Rectal smooth muscle tissue (tissue), 1 donor: ENCODE measurements around the gene GMDS.
"Not testable (repeated sequence)": the region's sequence is repeated elsewhere in the genome, so short reads cannot be mapped to it uniquely, and the experiment has no call there.

ENCODE experiments used
- H3K27ac ChIP-seq: one replicate; pipeline ENCODE4 v1.7.0; 2013; ENCODE audit warnings: low read depth, low read length, inconsistent platforms
- H3K27me3 ChIP-seq: one replicate; pipeline ENCODE4 v1.7.0; 2013; ENCODE audit warnings: low read length; ENCODE audit not compliant: control insufficient read depth, insufficient read depth
- H3K36me3 ChIP-seq: one replicate; pipeline ENCODE4 v1.7.0; 2013; ENCODE audit warnings: low read length; ENCODE audit not compliant: control insufficient read depth, insufficient read depth
- H3K4me1 ChIP-seq: one replicate; pipeline ENCODE4 v1.7.0; 2013; ENCODE audit warnings: low read length; ENCODE audit not compliant: control insufficient read depth, insufficient read depth
- H3K4me3 ChIP-seq: one replicate; pipeline ENCODE4 v1.7.0; 2013; ENCODE audit warnings: low read length
- H3K9ac ChIP-seq: one replicate; pipeline ENCODE4 v1.7.0; 2013; ENCODE audit warnings: low read length

Gene GMDS

GRCh38 chr6:1756472-1757129 is 488.8 kb downstream of the GMDS start:
- H3K9ac ChIP-seq: no peak overlapping the region
- no peak overlapping the region for H3K4me3 ChIP-seq
- H3K27me3 ChIP-seq: no peaks in the 10 kb centered on the region
- H3K27ac ChIP-seq: no peak overlapping the region
- no peaks in the 10 kb centered on the region for H3K4me1 ChIP-seq
- no peaks in the 10 kb centered on the region for H3K36me3 ChIP-seq

DNA sequence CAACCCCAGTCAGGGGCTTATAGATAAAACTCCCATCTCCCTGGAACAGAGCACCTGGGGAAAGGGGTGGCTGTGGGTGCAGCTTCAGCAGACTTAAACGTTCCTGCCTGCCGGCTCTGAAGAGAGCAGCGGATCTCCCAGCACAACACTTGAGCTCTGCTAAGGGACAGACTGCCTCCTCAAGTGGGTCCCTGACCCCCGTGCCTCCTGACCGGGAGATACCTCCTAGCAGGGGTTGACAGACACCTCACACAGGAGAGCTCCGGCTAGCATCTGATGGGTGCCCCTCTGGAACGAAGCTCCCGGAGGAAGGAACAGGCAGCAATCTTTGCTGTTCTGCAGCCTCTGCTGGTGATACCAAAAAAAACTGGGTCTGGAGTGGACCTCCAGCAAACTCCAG is 494.3 kb downstream of the GMDS start:
- not testable (repeated sequence) for H3K27ac ChIP-seq, H3K36me3 ChIP-seq, H3K4me1 ChIP-seq, H3K4me3 ChIP-seq, H3K9ac ChIP-seq, H3K27me3 ChIP-seq

- Histone ChIP-seq H3K27me3 (no peaks in the 10 kb centered on the region), H3K36me3 (no peaks in the 10 kb centered on the region), H3K4me3 (no peak overlapping the region), H3K27ac (no peak overlapping the region), H3K9ac (no peak overlapping the region), H3K4me1 (no peaks in the 10 kb centered on the region)
Measured at GRCh38 chr6:1749041-1749440, 496.4 kb downstream of the GMDS start.

GRCh38 chr6:1747531-1747930 is 497.9 kb downstream of the GMDS start:
- no peak overlapping the region for H3K4me3 ChIP-seq
- no peak overlapping the region for H3K27ac ChIP-seq
- H3K27me3 ChIP-seq: no peaks in the 10 kb centered on the region
- no peak overlapping the region for H3K9ac ChIP-seq
- H3K4me1 ChIP-seq: no peaks in the 10 kb centered on the region
- H3K36me3 ChIP-seq: no peaks in the 10 kb centered on the region

DNA sequence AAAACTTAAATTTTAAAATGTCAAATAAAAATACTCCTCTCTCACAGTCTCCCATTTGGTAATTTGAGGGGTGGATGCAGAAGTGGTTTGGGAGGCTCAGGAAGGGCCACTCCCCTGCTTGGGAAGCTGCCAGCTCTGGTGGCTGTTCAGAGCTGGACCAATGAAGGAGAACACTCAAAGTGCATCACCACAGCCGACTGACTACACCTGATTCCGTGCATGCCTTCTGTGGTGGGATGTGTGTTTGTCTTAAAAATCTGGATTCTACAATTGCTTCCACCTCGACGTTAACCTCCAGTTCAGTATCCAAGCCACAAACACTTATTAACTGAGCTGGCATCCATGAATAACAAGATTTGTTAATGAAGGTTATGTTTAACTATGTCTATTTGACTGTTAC is 498.4 kb downstream of the GMDS start:
- no peaks in the 10 kb centered on the region for H3K36me3 ChIP-seq
- H3K27me3 ChIP-seq: no peaks in the 10 kb centered on the region
- no peaks in the 10 kb centered on the region for H3K4me1 ChIP-seq
- H3K27ac ChIP-seq: no peak overlapping the region
- no peak overlapping the region for H3K4me3 ChIP-seq
- no peak overlapping the region for H3K9ac ChIP-seq

GRCh38 chr6:1745814-1746213 is 499.6 kb downstream of the GMDS start:
- Histone ChIP-seq H3K27me3 (no peaks in the 10 kb centered on the region), H3K36me3 (no peaks in the 10 kb centered on the region), H3K4me3 (no peak overlapping the region), H3K9ac (no peak overlapping the region), H3K4me1 (no peaks in the 10 kb centered on the region), H3K27ac (no peak overlapping the region)

GRCh38 chr6:1744543-1744942 is 500.9 kb downstream of the GMDS start:
- no peak overlapping the region for H3K9ac ChIP-seq

GRCh38 chr6:1739680-1740079 is 505.7 kb downstream of the GMDS start:
- H3K27ac ChIP-seq: no peak overlapping the region
- H3K36me3 ChIP-seq: no peaks in the 10 kb centered on the region
- no peak overlapping the region for H3K9ac ChIP-seq
- H3K4me3 ChIP-seq: no peak overlapping the region
- no peaks in the 10 kb centered on the region for H3K27me3 ChIP-seq
- H3K4me1 ChIP-seq: no peaks in the 10 kb centered on the region

More at GRCh38 chr6:1744543-1744942, 500.9 kb downstream of the GMDS start:
- H3K27me3 ChIP-seq: no peaks in the 10 kb centered on the region
- no peaks in the 10 kb centered on the region for H3K4me1 ChIP-seq
- H3K4me3 ChIP-seq: no peak overlapping the region
- H3K27ac ChIP-seq: no peak overlapping the region
- H3K36me3 ChIP-seq: no peaks in the 10 kb centered on the region

DNA sequence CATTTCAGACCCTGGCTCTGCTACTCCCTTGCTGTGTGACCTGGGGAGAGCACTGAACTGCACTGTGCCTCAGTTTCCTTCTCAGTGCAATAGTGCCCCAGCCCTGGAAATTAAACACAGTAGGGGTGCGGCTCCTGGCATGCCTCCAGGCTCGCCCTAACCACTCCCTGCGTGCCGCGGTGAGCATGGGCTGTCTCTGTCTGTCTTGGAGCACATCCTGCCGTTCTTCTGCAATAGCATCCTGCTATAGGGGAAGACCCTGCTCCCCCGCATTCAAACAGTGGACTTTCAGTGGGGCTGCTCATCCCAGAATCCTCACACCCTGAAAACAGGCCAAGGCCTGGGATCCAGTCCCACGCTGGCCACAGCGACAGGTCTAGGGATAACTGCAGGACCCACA is 506.2 kb downstream of the GMDS start:
- H3K9ac ChIP-seq: no peak overlapping the region
- no peaks in the 10 kb centered on the region for H3K27me3 ChIP-seq
- H3K4me1 ChIP-seq: no peaks in the 10 kb centered on the region
- no peak overlapping the region for H3K27ac ChIP-seq
- H3K36me3 ChIP-seq: no peaks in the 10 kb centered on the region
- H3K4me3 ChIP-seq: no peak overlapping the region

DNA sequence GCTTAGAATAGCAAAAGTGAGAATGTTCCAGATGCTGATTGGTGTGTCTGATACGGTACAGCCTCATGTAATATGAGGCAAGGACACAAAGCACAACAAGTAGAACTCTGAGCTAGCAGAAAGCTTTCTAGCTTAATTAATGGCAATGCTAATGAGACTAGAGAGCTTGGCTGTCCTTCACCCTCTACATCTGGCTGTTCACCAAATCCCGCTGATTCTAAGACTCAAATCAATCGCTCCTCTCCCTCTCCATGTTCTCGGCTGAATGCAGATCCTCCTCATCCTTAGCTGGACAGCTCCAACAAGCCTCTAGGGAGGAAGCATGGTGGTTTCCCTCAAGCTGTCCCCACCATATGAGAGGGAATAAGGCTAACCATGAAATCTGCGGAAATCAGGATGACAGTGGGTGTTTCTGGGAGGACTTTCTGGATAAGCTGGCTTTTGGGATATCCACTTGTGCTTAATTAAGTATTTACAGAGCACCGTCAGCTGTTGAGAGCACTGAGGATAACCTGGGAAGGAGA is 506.8 kb downstream of the GMDS start:
- Histone ChIP-seq H3K9ac (no peak overlapping the region), H3K4me3 (no peak overlapping the region), H3K36me3 (no peaks in the 10 kb centered on the region), H3K4me1 (no peaks in the 10 kb centered on the region), H3K27me3 (no peaks in the 10 kb centered on the region), H3K27ac (no peak overlapping the region)

DNA sequence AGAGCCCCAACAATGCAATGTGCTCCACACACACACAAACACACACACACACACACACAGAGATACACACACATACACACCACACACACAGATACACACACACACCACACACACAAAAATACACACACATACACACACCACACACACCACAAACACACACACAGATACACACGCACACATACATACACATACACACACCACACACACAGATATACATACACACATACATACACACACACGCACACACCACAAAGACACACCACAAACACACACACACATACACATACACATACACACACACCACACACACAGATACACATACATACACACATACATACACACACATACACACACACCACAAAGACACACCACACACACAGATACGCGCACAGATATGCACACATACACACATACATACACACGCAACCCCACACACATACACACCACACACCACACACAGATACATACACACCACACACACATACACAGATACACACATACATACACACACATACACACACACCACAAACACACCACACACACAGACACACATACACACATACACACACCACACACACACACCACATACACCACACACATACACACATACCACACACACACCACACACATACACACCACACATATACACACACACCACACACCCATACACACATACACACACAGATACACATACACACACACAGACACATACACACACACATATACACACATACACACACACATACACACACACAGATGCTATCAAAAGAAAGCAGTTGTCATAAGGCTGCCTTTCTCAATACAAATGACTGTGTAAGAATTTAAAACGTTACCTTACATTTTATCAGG is 507.7 kb downstream of the GMDS start:
- Histone ChIP-seq H3K27ac (no peak overlapping the region), H3K4me3 (no peak overlapping the region), H3K36me3 (no peaks in the 10 kb centered on the region), H3K27me3 (no peaks in the 10 kb centered on the region), H3K4me1 (no peaks in the 10 kb centered on the region), H3K9ac (no peak overlapping the region)

GRCh38 chr6:1736346-1737105 is 508.9 kb downstream of the GMDS start:
- Histone ChIP-seq H3K27ac (no peak overlapping the region), H3K27me3 (no peaks in the 10 kb centered on the region), H3K36me3 (no peaks in the 10 kb centered on the region), H3K4me3 (no peak overlapping the region), H3K4me1 (no peaks in the 10 kb centered on the region), H3K9ac (no peak overlapping the region)
